Activated naive CD8-positive, alpha-beta T cell treated with anti-CD3 and anti-CD28 coated beads, Interleukin-2, amount 50 U/mL, for 24 hours (primary cell): ENCODE results near the gene KCNK7.

ENCODE experiments used
- ATAC-seq: fragments of 150-1000 bp; cut with Tn5 transposase; one replicate; pipeline ENCODE4 v1.10.0; 2021
- DNase-seq: peaks from one replicate; pipeline ENCODE4 v3.0.0; 2021
- H3K27ac Mint-ChIP-seq: one replicate; pipeline ENCODE4 v1.8.0; 2021; ENCODE audit warnings: mild to moderate bottlenecking, mixed read lengths
- H3K27me3 Mint-ChIP-seq: one replicate; pipeline ENCODE4 v1.8.0; 2021; ENCODE audit warnings: mixed read lengths
- H3K36me3 Mint-ChIP-seq: one replicate; pipeline ENCODE4 v1.8.0; 2021; ENCODE audit warnings: low read depth, mixed read lengths
- H3K4me1 Mint-ChIP-seq: one replicate; pipeline ENCODE4 v1.8.0; 2021; ENCODE audit warnings: mixed read lengths
- H3K4me3 Mint-ChIP-seq: one replicate; pipeline ENCODE4 v1.8.0; 2021; ENCODE audit warnings: mild to moderate bottlenecking, moderate library complexity, mixed read lengths
- H3K9me3 Mint-ChIP-seq: one replicate; pipeline ENCODE4 v1.8.0; 2021; ENCODE audit warnings: mixed read lengths

KCNK7 gene

DNA sequence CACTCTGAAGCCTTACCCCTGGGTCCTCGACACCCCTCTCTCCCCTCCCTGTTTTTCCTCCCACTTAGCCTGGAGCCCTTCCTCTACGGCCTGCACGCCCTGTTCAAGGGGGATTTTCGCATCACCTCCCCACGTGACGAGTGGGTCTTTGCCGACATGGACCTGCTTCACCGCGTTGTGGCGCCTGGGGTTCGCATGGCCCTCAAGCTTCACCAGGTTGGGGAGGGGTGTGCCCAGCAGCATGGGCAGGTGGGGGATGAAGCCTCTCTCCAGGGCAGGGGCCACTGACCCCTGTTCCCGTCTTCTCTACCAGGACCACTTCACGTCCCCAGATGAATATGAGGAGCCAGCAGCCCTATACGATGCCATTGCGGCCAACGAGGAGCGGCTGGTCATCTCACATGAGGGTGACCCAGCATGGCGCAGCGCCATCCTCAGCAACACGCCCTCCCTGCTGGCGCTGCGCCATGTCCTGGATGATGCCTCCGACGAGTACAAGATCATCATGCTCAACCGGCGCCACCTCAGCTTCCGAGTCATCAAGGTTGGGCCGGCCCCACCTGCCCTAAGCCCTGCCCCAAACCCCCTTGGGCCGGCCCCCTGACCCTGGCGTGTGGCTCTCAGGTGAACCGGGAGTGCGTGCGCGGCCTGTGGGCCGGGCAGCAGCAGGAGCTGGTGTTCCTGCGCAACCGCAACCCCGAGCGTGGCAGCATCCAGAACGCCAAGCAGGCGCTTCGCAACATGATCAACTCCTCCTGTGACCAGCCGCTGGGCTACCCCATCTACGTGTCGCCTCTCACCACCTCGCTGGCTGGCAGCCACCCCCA, 39.5 kb upstream of the KCNK7 start:
- Mint-ChIP-seq H3K4me3 (no peak overlapping the region), H3K9me3 (no peaks in the 10 kb centered on the region), H3K27me3 (no peaks in the 10 kb centered on the region), H3K36me3 (peaks cover 13% of the 10 kb centered on the region), H3K4me1 (peaks cover 26% of the 10 kb centered on the region), H3K27ac (no peak overlapping the region)
- ATAC-seq (no peak), DNase-seq (no peak)

DNA sequence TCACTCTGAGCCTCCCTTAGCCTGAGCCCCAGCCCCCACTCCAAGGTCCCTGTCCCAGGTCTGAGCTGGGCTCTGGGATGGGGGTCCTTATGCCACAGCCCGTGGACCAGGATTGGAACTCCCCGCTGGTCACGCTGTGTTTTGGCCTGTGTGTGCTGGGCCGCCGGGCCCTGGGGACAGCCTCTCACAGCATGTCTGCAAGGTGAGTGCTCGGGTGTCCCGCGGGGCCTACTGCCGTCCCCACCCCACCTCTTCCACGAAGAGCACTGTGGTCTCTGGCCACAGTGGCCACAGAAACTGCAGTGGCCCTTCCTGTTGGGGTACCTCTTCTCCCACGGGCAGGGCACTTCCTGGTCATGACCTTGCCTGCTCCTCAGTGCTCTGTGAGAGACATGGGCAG, 38.8 kb upstream of the KCNK7 start:
- no peak for ATAC-seq
- H3K4me1 Mint-ChIP-seq: peaks cover 20% of the 10 kb centered on the region
- H3K9me3 Mint-ChIP-seq: no peaks in the 10 kb centered on the region
- no peak overlapping the region for H3K27ac Mint-ChIP-seq
- DNase-seq: no peak
- no peak overlapping the region for H3K4me3 Mint-ChIP-seq
- H3K27me3 Mint-ChIP-seq: no peaks in the 10 kb centered on the region
- H3K36me3 Mint-ChIP-seq: peaks cover 13% of the 10 kb centered on the region

DNA sequence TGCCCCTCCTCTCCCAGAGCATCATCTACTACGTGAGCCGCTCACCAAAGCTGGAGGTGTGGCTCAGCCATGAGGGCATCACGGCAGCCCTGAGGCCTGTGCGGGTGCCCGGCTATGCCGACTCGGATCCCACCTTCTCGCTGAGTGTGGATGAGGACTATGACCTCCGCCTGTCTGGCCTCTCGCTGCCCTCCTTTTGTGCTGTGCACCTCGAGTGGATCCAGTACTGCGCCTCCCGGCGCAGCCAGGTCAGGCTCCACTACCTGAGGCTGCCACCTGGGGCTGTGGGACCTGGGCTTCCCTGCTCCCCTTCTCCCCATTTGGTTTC, 38.5 kb upstream of the KCNK7 start:
- ATAC-seq (no peak), DNase-seq (no peak)
- H3K4me3 Mint-ChIP-seq: no peak overlapping the region
- peaks cover 15% of the 10 kb centered on the region for H3K36me3 Mint-ChIP-seq
- peaks cover 17% of the 10 kb centered on the region for H3K4me1 Mint-ChIP-seq
- no peaks in the 10 kb centered on the region for H3K27me3 Mint-ChIP-seq
- no peak overlapping the region for H3K27ac Mint-ChIP-seq
- no peaks in the 10 kb centered on the region for H3K9me3 Mint-ChIP-seq

DNA sequence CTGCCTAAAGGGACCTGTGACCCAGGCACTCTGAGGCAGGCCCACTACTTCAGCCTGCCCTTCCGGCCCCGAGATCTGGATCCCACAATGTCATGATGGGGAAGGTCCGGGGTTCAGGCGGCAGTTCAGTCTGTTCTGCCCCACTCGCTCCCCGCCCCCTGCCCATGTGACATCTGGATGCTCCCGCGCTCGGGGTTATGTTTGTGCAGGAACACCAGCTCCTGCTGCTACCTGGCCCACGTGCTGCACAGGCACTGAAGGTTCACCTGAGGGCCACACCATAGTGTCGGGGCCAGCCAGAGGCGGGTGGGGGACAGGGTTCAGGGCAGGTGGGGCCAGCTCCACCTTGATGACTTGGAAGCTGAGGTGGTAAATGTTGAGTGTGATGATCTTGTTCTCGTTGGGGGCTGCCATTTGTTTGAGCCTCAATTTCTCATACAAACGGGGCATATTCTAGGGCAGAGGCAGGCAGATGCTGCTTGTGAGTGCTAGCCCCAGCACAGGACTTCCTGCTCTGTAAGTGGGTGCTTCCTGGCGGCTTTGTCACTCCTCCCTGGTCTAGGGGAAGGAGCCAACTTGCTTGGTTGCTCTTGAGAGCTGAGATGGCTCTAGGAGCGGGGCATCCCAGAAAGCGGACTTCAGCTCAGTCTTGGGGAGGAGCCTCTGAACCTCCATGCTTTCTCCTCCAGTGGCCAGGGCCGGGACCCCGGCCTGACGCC, 37.9 kb upstream of the KCNK7 start:
- H3K9me3 Mint-ChIP-seq: no peaks in the 10 kb centered on the region
- DNase-seq: no peak
- peak overlapping the region; percentile 26 for H3K27ac Mint-ChIP-seq
- H3K36me3 Mint-ChIP-seq: peaks cover 12% of the 10 kb centered on the region
- no peak for ATAC-seq
- H3K4me3 Mint-ChIP-seq: no peak overlapping the region
- no peaks in the 10 kb centered on the region for H3K27me3 Mint-ChIP-seq
- H3K4me1 Mint-ChIP-seq: peaks cover 12% of the 10 kb centered on the region

DNA sequence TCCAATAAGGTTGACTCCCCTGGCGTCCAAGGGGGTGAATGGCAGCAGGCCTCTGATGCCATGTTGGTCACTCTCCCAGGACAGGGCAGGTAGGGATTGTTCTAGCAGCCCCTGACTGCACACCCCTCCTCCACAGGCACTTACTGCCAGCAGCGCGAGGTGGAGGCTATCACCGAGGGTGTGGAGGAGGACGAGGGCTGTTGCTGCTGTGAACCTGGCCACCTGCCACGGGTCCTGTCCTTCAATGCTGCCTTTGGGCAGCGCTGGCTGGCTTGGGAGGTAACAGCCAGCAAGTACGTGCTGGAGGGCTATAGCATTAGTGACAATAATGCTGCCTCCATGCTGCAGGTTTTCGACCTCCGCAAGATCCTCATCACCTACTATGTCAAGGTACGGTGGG, 34.6 kb upstream of the KCNK7 start:
- no peak for ATAC-seq
- Mint-ChIP-seq H3K27me3 (no peaks in the 10 kb centered on the region), H3K4me1 (peaks cover 6% of the 10 kb centered on the region), H3K9me3 (no peaks in the 10 kb centered on the region), H3K27ac (no peak overlapping the region), H3K4me3 (no peak overlapping the region), H3K36me3 (peaks cover 29% of the 10 kb centered on the region)
- no peak for DNase-seq

DNA sequence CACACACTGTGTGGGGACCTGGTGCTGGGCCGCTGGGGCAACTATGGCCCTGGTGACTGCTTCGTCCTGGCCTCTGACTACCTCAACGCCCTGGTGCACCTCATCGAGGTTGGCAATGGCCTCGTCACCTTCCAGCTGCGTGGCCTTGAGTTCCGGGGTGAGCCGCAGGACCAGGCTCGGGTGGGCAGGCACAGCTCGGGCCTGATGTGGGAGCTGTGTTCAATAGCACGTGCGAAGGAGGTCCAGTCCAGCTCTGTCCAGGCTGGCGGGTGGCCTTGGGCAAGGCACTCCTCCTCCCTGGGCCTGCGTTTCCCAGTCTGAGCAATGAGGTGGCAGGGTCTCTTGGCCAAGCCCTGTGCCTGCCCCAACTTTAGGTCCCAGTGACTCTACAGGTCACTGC, 34.0 kb upstream of the KCNK7 start:
- Mint-ChIP-seq H3K4me3 (no peak overlapping the region), H3K27ac (no peak overlapping the region), H3K36me3 (peaks cover 25% of the 10 kb centered on the region), H3K27me3 (no peaks in the 10 kb centered on the region), H3K9me3 (no peaks in the 10 kb centered on the region), H3K4me1 (peaks cover 6% of the 10 kb centered on the region)
- no peak for ATAC-seq
- DNase-seq: no peak

DNA sequence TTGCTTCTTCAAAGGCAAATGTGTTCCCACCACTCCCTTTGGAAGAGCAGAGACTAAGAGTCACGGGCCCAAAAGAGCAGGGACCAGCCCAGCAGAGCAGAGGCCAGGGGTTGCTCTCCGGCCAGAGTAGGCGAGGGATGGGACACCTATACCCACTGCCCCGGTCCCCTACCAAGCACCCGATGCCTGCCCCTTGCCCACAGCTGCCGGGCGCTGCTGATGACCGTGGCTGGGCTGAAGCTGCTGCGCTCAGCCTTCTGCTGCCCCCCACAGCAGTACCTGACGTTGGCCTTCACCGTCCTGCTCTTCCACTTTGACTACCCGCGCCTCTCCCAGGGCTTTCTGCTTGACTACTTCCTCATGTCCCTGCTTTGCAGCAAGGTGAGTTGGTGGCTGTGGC, 31.6 kb upstream of the KCNK7 start:
- Mint-ChIP-seq H3K27me3 (no peaks in the 10 kb centered on the region), H3K36me3 (peaks cover 30% of the 10 kb centered on the region), H3K9me3 (no peaks in the 10 kb centered on the region), H3K4me3 (no peak overlapping the region), H3K27ac (no peak overlapping the region), H3K4me1 (peaks cover 3% of the 10 kb centered on the region)
- ATAC-seq (no peak), DNase-seq (no peak)

- Mint-ChIP-seq H3K9me3 (no peaks in the 10 kb centered on the region), H3K4me3 (no peak overlapping the region), H3K27me3 (no peaks in the 10 kb centered on the region), H3K27ac (no peak overlapping the region), H3K36me3 (peaks cover 31% of the 10 kb centered on the region), H3K4me1 (peaks cover 6% of the 10 kb centered on the region)
- ATAC-seq (peak; percentile 63), DNase-seq (peak; percentile 53)
These were observed 30.2 kb upstream of the KCNK7 start for GRCh38 chr11:65625628-65626342.

DNA sequence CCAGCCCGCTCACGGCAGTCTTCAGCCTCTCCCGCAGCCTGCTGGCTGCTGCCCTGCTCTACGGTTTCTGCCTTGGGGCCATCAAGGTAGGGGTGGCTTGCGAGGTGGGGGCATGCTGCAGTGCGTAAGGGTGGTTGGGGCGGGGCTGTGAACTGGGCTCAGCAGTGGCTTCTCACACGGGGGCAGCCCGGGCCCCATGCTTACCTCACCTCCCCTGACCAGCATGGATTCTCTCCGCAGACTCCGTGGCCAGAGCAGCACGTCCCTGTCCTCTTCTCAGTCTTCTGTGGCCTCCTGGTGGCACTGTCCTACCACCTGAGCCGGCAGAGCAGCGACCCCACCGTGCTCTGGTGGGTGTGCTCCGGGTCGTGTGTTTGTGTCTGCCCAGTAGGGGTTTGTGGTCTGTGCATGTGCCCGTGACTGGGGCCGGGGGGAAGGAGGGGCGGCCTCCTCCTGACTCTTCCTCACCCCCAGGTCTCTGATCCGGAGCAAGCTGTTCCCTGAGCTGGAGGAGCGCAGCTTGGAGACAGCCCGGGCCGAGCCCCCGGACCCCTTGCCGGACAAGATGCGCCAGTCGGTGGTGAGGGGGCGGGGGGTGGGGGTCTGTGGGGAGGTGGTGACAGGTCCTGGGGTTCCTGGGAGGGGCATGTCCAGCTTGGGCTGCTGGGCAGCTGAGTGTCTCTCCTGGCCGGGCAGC, 29.5 kb upstream of the KCNK7 start:
- Mint-ChIP-seq H3K4me1 (peaks cover 6% of the 10 kb centered on the region), H3K4me3 (no peak overlapping the region), H3K36me3 (peaks cover 31% of the 10 kb centered on the region), H3K9me3 (no peaks in the 10 kb centered on the region), H3K27ac (no peak overlapping the region), H3K27me3 (no peaks in the 10 kb centered on the region)
- no peak for ATAC-seq
- DNase-seq: no peak

GRCh38 chr11:65623852-65624616, 28.4 kb upstream of the KCNK7 start:
- Mint-ChIP-seq H3K36me3 (peaks cover 33% of the 10 kb centered on the region), H3K27me3 (no peaks in the 10 kb centered on the region), H3K27ac (no peak overlapping the region), H3K9me3 (no peaks in the 10 kb centered on the region), H3K4me3 (no peak overlapping the region), H3K4me1 (peaks cover 6% of the 10 kb centered on the region)
- no peak for DNase-seq
- no peak for ATAC-seq

GRCh38 chr11:65623177-65623576, 27.6 kb upstream of the KCNK7 start:
- H3K27me3 Mint-ChIP-seq: no peaks in the 10 kb centered on the region
- ATAC-seq (no peak), DNase-seq (no peak)
- H3K9me3 Mint-ChIP-seq: no peaks in the 10 kb centered on the region
- H3K4me1 Mint-ChIP-seq: peaks cover 7% of the 10 kb centered on the region
- peaks cover 29% of the 10 kb centered on the region for H3K36me3 Mint-ChIP-seq
- no peak overlapping the region for H3K27ac Mint-ChIP-seq
- no peak overlapping the region for H3K4me3 Mint-ChIP-seq

DNA sequence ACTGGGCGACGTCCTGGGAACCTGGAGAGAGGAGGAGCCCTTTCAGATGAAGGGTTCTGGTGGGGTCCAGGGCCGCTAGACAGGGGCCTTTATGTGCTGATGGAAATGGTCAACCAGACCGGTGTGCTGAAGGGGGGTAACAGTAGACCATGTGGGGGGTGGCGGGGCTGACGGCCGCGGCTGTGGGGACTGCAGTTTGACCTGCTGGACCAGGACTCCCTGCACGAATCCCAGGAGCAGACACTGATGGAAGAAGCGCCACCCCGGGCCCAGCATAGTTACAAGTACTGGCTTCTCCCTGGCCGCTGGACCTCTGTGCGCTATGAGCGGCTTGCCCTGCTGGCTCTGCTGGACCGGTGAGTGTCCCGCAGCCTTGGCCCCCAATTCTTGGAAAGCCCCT, 26.4 kb upstream of the KCNK7 start:
- H3K4me1 Mint-ChIP-seq: peaks cover 15% of the 10 kb centered on the region
- peaks cover 34% of the 10 kb centered on the region for H3K36me3 Mint-ChIP-seq
- H3K4me3 Mint-ChIP-seq: no peak overlapping the region
- no peaks in the 10 kb centered on the region for H3K9me3 Mint-ChIP-seq
- no peak overlapping the region for H3K27ac Mint-ChIP-seq
- ATAC-seq (no peak), DNase-seq (no peak)
- no peaks in the 10 kb centered on the region for H3K27me3 Mint-ChIP-seq

GRCh38 chr11:65621460-65621859, 25.9 kb upstream of the KCNK7 start:
- H3K9me3 Mint-ChIP-seq: no peaks in the 10 kb centered on the region
- DNase-seq: no peak
- H3K4me1 Mint-ChIP-seq: peaks cover 21% of the 10 kb centered on the region
- H3K4me3 Mint-ChIP-seq: no peak overlapping the region
- no peak for ATAC-seq
- no peak overlapping the region for H3K27ac Mint-ChIP-seq
- H3K27me3 Mint-ChIP-seq: no peaks in the 10 kb centered on the region
- H3K36me3 Mint-ChIP-seq: peaks cover 37% of the 10 kb centered on the region

- no peak overlapping the region for H3K27ac Mint-ChIP-seq
- H3K9me3 Mint-ChIP-seq: no peaks in the 10 kb centered on the region
- H3K27me3 Mint-ChIP-seq: no peaks in the 10 kb centered on the region
- H3K36me3 Mint-ChIP-seq: peaks cover 32% of the 10 kb centered on the region
- H3K4me1 Mint-ChIP-seq: peaks cover 20% of the 10 kb centered on the region
- ATAC-seq: no peak
- DNase-seq: no peak
- no peak overlapping the region for H3K4me3 Mint-ChIP-seq
These were observed 25.1 kb upstream of the KCNK7 start for GRCh38 chr11:65620666-65621065.
